ENCODE results near the gene MMADHC. TPM values are rescaled to one million over a fixed set of nuclear protein-coding genes. Genes with fewer than 3 reads are reported as not detected.
"Not testable (repeated sequence)": the region's sequence is repeated elsewhere in the genome, so short reads cannot be mapped to it uniquely, and the experiment has no call there.

Gene MMADHC
- polyA plus RNA-seq, 1 donor, result 113 TPM

- DNase-seq (ENCODE audit: low read depth), result no peak
Observed at GRCh38 chr2:149595056-149595963, 7.7 kb upstream of the MMADHC start.

GRCh38 chr2:149594411-149594810 lies 6.8 kb upstream of the MMADHC start:
- DNase-seq (ENCODE audit: low read depth), result no peak

- DNase-seq (ENCODE audit: low read depth), result no peak
Observed at GRCh38 chr2:149587950-149588487, 444 bp upstream of the MMADHC start.

- DNase-seq (ENCODE audit: low read depth), result no peak
Observed at GRCh38 chr2:149586898-149587219, 716 bp downstream of the MMADHC start.

GRCh38 chr2:149586063-149586462 lies 1.5 kb downstream of the MMADHC start:
- DNase-seq (ENCODE audit: low read depth), result no peak

- no peak for DNase-seq (ENCODE audit: low read depth)
Observed at GRCh38 chr2:149585166-149585885, 2.2 kb downstream of the MMADHC start.

- no peak for DNase-seq (ENCODE audit: low read depth)
Observed at GRCh38 chr2:149579972-149580882, 7.3 kb downstream of the MMADHC start.

GRCh38 chr2:149577269-149577668 lies 10.3 kb downstream of the MMADHC start:
- no peak for DNase-seq (ENCODE audit: low read depth)

- no peak for DNase-seq (ENCODE audit: low read depth)
Observed at GRCh38 chr2:149575752-149576151, 11.8 kb downstream of the MMADHC start.

GRCh38 chr2:149575277-149575676 lies 12.3 kb downstream of the MMADHC start:
- DNase-seq (ENCODE audit: low read depth), result no peak

GRCh38 chr2:149573760-149574159 lies 13.8 kb downstream of the MMADHC start:
- no peak for DNase-seq (ENCODE audit: low read depth)

GRCh38 chr2:149572102-149572953 lies 15.2 kb downstream of the MMADHC start:
- no peak for DNase-seq (ENCODE audit: low read depth)

- DNase-seq (ENCODE audit: low read depth), result no peak
Observed at GRCh38 chr2:149568138-149568537, 19.4 kb downstream of the MMADHC start.

- DNase-seq (ENCODE audit: low read depth), result no peak
Observed at GRCh38 chr2:149566652-149567051, 20.9 kb downstream of the MMADHC start.

- not testable (repeated sequence) for DNase-seq (ENCODE audit: low read depth)
Observed at GRCh38 chr2:149565625-149566024, 21.9 kb downstream of the MMADHC start.

- no peak for DNase-seq (ENCODE audit: low read depth)
Observed at GRCh38 chr2:149564983-149565382, 22.6 kb downstream of the MMADHC start.

GRCh38 chr2:149564097-149564496 lies 23.5 kb downstream of the MMADHC start:
- no peak for DNase-seq (ENCODE audit: low read depth)

GRCh38 chr2:149562324-149562723 lies 25.3 kb downstream of the MMADHC start:
- DNase-seq (ENCODE audit: low read depth), result no peak

- DNase-seq (ENCODE audit: low read depth), result peak; percentile 16
Observed at GRCh38 chr2:149561309-149561926, 26.2 kb downstream of the MMADHC start.

- no peak for DNase-seq (ENCODE audit: low read depth)
Observed at GRCh38 chr2:149559341-149560068, 28.1 kb downstream of the MMADHC start.
